HG03045 (cell line): ENCODE data around the gene CFAP74.
A peak's percentile ranks its signal among the peaks of the same experiment; 100 is the strongest.

Experiments used
- ATAC-seq: cut with Tn5 transposase; IDR thresholded peaks from one replicate; pipeline ENCODE4 v1.9.1; 2021; ENCODE audit warnings: mild to moderate bottlenecking, moderate library complexity; ENCODE audit not compliant: unreplicated experiment

CFAP74 gene

DNA sequence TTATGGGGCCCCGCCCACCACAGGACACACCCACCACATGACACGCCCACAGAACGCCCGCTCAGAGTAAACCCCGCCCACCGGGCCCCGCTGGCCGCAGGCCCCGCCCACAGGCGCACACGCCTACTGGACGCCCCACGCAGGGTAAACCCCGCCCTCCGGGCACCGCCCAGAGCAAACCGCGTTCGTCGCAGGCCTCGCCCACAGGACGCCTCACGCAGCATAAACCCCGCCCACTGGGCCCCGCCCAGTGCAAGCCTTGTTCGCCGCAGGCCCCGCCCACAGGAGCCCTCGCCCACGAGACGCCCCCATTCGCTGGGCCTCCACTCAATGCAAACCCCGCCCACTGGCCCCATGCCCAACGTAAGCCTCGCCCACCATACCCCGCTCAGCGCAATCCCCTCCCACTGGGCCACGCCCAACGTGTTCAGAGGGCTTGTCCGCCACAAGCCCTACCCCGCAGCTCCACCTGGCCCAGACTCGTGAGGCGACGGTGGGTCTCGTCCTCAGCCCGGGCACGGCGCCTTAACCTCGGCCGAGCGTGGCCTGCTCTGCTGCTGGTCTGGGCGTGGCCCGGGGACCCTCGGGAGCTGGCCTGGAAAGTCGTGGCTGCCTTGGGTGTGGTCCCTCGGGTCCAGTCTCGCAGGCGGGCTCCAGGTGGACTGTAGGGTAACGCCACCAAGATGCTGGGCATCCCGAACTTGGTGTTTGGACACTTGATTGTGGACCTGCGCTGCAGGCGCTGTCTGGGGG lies 84.1 kb downstream of the CFAP74 start:
- ATAC-seq = peak; percentile 71

DNA sequence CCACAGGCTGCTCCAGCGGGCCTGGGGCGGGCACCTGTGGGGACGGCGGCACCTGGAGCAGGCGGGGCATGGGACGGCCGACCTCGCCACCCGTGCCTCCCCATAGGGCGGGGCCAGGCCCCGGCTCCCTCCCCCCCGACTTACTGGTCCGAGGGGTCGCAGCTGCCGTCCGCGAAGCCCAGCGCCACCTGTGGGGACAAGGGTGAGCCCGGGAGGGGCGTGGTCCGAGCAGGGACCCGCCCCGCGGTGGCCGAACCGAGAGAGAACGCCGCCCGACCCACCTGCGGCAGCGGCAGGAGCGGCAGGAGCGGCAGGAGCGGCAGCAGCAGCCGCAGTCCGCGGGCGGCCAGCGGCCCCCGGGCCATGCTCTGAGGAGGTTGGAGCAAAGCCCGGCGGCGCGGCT lies 84.7 kb downstream of the CFAP74 start, which contains the start of gene TMEM52:
TSS of gene TMEM52 (minus strand) at position 379 of the 403 bp plus-strand sequence. CDS start at position 365, 14 bp downstream.
- ATAC-seq = peak; percentile 25

GRCh38 chr1:1917995-1918900 lies 85.3 kb downstream of the CFAP74 start:
- ATAC-seq = no peak

GRCh38 chr1:1917304-1917976 lies 86.1 kb downstream of the CFAP74 start:
- no peak for ATAC-seq

DNA sequence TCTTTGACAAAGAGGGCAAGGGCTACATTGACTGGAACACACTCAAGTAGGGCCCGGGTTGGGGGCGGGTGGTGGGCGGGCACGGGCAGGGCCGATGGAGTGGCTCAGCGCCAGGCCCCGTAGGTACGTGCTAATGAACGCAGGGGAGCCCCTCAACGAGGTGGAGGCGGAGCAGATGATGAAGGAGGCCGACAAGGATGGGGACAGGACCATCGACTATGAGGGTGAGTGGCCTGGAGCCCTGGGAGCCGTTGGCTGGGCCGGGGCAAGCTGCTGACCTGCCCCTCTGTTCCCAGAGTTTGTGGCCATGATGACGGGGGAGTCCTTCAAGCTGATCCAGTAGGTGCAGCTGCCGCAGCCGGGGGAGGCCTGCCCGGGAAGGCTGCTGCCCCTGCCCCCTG lies 86.7 kb downstream of the CFAP74 start:
- no peak for ATAC-seq

DNA sequence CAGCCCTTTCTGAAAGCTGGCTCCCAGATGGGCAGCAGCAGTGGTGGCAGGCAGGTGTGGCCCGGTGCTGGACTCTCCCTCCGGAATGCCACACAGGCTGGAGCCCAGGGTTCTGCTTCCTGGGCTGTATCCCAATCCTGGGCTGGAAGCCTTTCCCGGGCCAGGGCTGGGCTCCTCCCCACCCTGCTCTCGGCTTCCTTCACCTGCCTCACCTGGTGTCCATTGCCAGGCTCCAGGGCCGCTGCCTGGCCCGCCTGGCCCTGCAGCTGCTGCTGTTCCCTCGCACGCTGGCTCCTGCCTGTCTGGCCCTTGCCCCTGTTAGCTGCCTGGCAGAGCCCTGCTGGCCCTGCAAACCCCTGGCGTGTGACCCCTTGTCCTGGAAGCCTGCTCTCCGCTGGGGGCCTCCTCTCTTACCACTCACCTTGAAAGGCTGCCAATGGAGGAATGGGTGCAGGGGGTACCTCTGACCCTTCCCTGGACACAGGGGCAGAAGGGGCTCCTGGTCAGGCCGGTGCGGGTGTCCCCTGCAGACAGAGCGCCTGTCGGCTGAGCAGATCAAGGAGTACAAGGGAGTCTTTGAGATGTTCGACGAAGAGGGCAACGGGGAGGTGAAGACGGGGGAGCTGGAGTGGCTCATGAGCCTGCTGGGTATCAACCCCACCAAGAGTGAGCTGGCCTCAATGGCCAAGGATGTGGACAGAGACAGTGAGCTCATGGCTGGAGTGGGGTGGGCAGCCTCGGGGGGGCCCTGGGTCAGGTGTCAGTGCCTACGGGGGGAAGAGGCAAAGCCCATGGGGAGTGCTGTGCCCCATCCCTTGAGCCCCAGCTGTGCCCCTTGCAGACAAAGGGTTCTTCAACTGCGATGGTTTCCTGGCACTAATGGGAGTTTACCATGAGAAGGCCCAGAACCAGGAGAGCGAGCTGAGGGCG lies 87.4 kb downstream of the CFAP74 start:
- no peak for ATAC-seq

DNA sequence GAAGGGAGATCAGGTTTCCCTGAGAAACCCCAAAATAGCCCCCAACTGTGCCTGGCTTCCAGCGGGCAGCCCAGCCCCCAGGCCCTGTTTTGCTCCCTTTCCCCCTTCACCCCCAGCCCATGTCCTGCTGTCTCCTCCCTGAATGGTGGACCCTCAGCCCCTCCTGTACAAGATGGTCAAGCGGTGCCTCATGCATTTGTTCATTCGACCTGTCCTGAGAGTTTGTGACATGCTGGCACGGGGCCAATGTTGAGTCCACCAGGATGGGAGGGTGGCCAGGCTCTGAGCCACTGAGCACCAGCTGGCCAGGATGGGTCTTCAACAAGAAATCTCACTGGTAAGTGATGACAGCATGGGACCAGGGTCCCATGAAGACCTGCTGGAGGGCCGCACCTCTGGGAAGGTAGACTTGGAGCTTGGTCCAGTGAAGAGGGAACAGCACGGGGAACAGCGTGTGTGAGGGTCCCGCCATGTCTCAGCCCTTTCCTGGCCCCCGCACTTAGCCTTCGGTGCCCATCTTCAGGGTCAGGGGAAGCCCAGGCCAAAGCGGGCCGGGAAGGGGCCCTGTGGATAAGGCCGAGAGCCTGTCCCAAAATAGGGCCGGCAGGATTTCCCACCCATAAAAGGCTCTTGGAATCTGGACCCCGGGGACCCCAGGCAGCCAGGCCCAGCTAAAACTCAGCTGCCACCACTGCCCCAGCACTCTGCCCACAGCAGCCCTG lies 88.5 kb downstream of the CFAP74 start, which contains the start of gene CALML6:
TSS of gene CALML6 (plus strand) at position 290 of the 722 bp plus-strand sequence. CDS start at position 311, 21 bp downstream.
- no peak for ATAC-seq

GRCh38 chr1:1914101-1914970 lies 89.2 kb downstream of the CFAP74 start:
- no peak for ATAC-seq

DNA sequence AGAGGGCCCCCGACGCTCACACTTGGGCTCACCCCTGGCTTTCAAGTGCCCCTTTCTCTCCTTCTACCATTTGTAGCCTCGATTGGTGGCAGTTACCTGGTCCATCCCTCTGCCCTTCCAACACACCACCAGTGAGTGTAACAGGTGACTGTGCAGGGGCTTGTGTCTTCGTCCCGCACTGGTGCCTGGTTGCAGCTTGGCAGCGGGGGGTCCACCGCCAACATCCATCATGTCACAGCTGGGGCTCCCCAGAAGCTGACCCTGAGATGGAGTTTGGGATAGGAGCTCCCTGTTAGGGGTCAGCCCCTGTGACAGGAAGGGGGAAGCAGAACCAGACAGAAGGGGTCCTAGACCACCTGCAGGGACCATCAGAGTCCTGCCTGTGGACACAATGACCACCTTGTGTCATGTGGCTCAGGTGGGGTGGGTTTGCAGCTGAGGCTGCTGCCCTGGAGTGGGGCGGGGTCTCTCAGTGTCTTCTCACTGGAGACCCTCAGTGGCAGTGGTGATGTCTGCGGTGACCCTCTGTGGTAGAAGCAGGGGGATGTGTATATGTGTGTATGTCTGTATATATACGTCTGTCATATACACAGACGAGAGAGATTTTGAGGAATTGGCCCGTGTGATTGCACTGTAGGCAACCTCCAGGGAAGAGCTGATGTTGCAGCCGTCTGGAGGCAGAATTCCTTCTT lies 92.1 kb downstream of the CFAP74 start:
- ATAC-seq = no peak

GRCh38 chr1:1910651-1911331 lies 92.8 kb downstream of the CFAP74 start:
- no peak for ATAC-seq

- no peak for ATAC-seq
Measured at GRCh38 chr1:1910033-1910465, 93.5 kb downstream of the CFAP74 start.

DNA sequence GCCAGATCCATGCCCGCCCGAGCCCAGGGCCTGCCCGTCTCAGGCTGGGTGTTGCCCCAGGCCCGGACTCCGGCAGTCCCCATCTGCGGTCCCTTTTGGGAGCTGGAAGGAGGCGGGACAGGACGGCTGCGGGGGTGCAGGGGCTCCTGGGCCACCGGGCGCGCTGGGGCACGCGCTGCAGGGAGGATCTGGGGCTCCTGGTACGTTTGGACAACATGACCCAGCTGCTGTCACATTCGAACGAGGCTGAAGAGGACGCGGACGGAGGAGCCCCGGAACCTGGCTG lies 95.1 kb downstream of the CFAP74 start:
- no peak for ATAC-seq

- no peak for ATAC-seq
Measured at GRCh38 chr1:1907098-1907736, 96.4 kb downstream of the CFAP74 start.

DNA sequence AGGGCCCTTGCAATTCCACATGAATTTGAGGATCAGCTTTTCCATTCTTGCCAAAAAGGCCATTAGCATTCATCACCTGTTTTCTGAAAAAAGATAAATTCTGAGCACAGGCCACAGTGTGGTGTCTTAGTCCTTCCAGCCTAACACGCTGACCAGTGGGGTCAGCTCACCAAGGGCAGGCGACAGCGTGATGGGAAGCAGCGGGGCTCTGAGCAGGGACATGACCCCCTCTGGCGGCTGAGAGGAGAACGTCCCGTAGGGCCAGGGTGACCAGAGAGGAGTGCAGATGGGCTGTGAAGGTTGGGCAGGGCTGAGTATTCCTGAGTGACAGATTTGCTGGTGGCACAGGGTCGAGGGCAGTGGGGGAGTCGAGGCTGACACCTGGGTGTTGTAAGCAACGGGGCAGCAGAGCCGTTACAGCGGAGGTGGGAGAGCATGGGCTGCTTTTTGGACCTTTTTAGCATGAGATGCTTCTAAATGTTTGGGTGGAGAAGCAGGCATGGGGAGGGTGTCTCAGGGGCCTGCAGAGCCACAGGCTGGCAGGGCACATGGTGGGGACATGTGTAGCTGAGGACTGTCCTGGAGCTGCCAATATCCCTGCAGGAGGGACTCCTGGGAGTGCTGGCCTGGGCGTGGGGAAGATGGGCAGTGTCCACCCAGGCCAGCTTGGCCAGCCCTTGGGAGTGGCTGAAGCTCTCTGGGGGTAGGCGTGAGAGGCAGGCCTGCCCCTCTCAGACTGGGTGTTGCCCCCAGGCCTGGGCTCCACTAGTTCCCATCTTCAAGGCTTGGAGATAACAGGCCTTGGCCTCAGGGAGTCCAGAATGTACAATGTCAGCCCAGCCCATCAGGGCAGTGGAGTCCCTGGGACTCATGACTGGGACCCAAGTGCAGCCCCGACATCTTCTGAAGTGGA lies 97.1 kb downstream of the CFAP74 start:
- ATAC-seq = no peak

- no peak for ATAC-seq
Measured at GRCh38 chr1:1903224-1903623, 100.4 kb downstream of the CFAP74 start.
